ENCODE measurements around the gene NRDE2. TPM values are rescaled to one million over a fixed set of nuclear protein-coding genes. Genes with fewer than 3 reads are reported as not detected.
A peak's percentile ranks its signal among the peaks of the same experiment; 100 is the strongest.

Gene NRDE2
- total and polyA plus RNA-seq, 3 donors from 2014 or later = 16.7 to 34.8 (median 31.3) TPM

GRCh38 chr14:90301668-90302090, 30.1 kb downstream of the NRDE2 start:
- DNase-seq = no peak
- no peaks in the 10 kb centered on the region for H3K27me3 ChIP-seq
- 41 to 43% methylated on average over 5 of the region's 5 CpGs for WGBS, 2 donors
- no peaks in the 10 kb centered on the region for H3K9me3 ChIP-seq
- intact Hi-C loops (cut with DNase I; ENCODE audit: low total_unique reads) = no loop called here
- peak overlapping the region in 1 of 2 donors; percentile 60 for H3K27ac ChIP-seq
- TF ChIP-seq POLR2A (IDR thresholded peaks at IDR 0.05) (no peak), CTCF (IDR thresholded peaks at IDR 0.05) (peak in 2 of 3 experiments; percentile 31 to 34)
- peaks cover 11% of the 10 kb centered on the region for H3K4me1 ChIP-seq
- H3K4me3 ChIP-seq = no peak overlapping the region
- H3K36me3 ChIP-seq (ENCODE audit: low read depth, missing control alignments) = no peaks in the 10 kb centered on the region

DNA sequence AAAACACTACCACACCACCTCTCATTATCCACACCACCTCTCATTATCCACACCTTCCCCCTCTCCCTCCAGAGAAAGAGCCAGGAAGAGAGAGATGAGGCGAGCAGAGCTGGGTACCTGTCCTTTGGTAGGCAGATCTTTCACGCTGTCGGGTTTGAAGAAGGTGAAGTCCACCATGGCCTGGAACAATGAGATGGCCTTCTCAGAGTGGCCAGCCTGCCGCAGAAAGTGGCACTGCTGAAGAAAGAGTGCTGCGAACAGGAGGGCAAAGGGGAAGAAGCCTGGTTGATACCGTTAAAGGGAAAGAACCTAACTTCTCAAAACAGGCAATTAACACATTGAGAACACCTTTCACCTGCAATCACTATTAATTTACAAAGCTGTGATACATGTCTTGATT, 30.6 kb downstream of the NRDE2 start:
- H3K4me1 ChIP-seq = peaks cover 11% of the 10 kb centered on the region
- 63 to 81% methylated on average over 6 of the region's 6 CpGs for WGBS, 2 donors
- no peaks in the 10 kb centered on the region for H3K9me3 ChIP-seq
- intact Hi-C loops (cut with DNase I; ENCODE audit: low total_unique reads) = no loop called here
- TF ChIP-seq POLR2A (IDR thresholded peaks at IDR 0.05) (no peak), CTCF (IDR thresholded peaks at IDR 0.05) (no peak)
- H3K27me3 ChIP-seq = no peaks in the 10 kb centered on the region
- no peaks in the 10 kb centered on the region for H3K36me3 ChIP-seq (ENCODE audit: low read depth, missing control alignments)
- no peak overlapping the region for H3K4me3 ChIP-seq
- no peak for DNase-seq
- peak overlapping the region; percentile 34 to 60 for H3K27ac ChIP-seq

DNA sequence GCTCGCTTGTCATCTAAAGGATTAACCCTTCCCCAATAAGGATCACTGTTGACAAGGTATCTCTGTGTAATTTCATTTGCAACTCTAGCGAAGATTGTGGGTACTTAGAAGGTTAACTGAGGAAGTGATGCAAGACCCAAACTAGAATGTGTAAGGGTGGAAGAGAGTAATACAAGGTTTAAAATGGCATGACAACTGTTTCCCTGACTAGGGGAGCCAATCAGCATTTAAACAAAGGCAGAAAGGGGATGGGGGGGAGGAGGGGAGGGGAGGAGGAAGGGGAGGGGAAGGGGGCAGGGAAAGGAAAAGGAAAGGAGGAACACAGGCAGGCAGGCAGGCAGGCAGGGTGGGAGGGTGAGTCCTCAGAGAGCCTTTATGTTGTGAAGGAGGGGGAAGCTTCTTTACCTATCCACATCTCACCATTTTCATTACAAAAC, 31.1 kb downstream of the NRDE2 start:
- 83 to 90% methylated on average over 2 of the region's 2 CpGs for WGBS, 2 donors
- TF ChIP-seq POLR2A (IDR thresholded peaks at IDR 0.05) (no peak), CTCF (IDR thresholded peaks at IDR 0.05) (no peak)
- no peak for DNase-seq
- H3K27me3 ChIP-seq = no peaks in the 10 kb centered on the region
- peaks cover 11% of the 10 kb centered on the region for H3K4me1 ChIP-seq
- H3K4me3 ChIP-seq = no peak overlapping the region
- H3K27ac ChIP-seq = peak overlapping the region in 1 of 2 donors; percentile 43
- no peaks in the 10 kb centered on the region for H3K36me3 ChIP-seq (ENCODE audit: low read depth, missing control alignments)
- H3K9me3 ChIP-seq = no peaks in the 10 kb centered on the region
- intact Hi-C loops (cut with DNase I; ENCODE audit: low total_unique reads) = no loop called here

GRCh38 chr14:90299408-90299807, 32.3 kb downstream of the NRDE2 start:
- WGBS, 2 donors = 46 to 74% methylated on average over 7 of the region's 7 CpGs
- intact Hi-C loops (cut with DNase I; ENCODE audit: low total_unique reads) = no loop called here
- no peaks in the 10 kb centered on the region for H3K9me3 ChIP-seq
- H3K4me3 ChIP-seq = no peak overlapping the region
- peak overlapping the region; percentile 18 to 43 for H3K27ac ChIP-seq
- no peak for TF ChIP-seq POLR2A (IDR thresholded peaks at IDR 0.05)
- TF ChIP-seq CTCF (IDR thresholded peaks at IDR 0.05) = no peak
- DNase-seq = peak; percentile 64
- no peaks in the 10 kb centered on the region for H3K27me3 ChIP-seq
- H3K4me1 ChIP-seq = peaks cover 11% of the 10 kb centered on the region
- H3K36me3 ChIP-seq (ENCODE audit: low read depth, missing control alignments) = no peaks in the 10 kb centered on the region

GRCh38 chr14:90297876-90298629, 33.7 kb downstream of the NRDE2 start:
- Histone ChIP-seq H3K4me1 (peaks cover 11% of the 10 kb centered on the region), H3K27ac (no peak overlapping the region), H3K9me3 (no peaks in the 10 kb centered on the region), H3K36me3 (ENCODE audit: low read depth, missing control alignments) (no peaks in the 10 kb centered on the region), H3K27me3 (no peaks in the 10 kb centered on the region), H3K4me3 (no peak overlapping the region)
- intact Hi-C loops (cut with DNase I; ENCODE audit: low total_unique reads) = no loop called here
- TF ChIP-seq POLR2A (IDR thresholded peaks at IDR 0.05) (no peak), CTCF (IDR thresholded peaks at IDR 0.05) (no peak)
- 91 to 93% methylated on average over 11 of the region's 11 CpGs for WGBS, 2 donors
- no peak for DNase-seq
